HepG2 (cell line): ENCODE data around the gene FBXL4. TPM values are rescaled to one million over a fixed set of nuclear protein-coding genes. Genes with fewer than 3 reads are reported as not detected.

Source experiments
- ATAC-seq: fragments of 200-7000 bp; cut with Tn5 transposase; 3 replicates; pipeline ENCODE4 v1.9.1; 2020; ENCODE audit warnings: mild to moderate bottlenecking, moderate library complexity
- BruUV-seq: library from RNA; stranded (reverse); fragments of 400-500 nt; replicated peaks from 2 replicates; lab custom pipeline; 2021; lab: Mats Ljungman, UMichigan
- CTCF ChIA-PET: fragments of 300-600 bp; formaldehyde crosslinking; extraction: SDS; loops from one replicate; lab custom pipeline; 2021; ENCODE audit warnings: low total read pairs, inconsistent platforms, low intra/inter-chr PET ratio; lab: Yijun Ruan, JAX
- POLR2A ChIA-PET: fragments of 350-600 bp; sonication (Branson Sonifier 250); formaldehyde crosslinking; loops from one replicate; lab custom pipeline; 2020; ENCODE audit warnings: antibody characterized with exemption, inconsistent platforms; lab: Yijun Ruan, JAX
- DNase-seq: peaks from one replicate; pipeline ENCODE4 v3.0.0-alpha.2; 2015; ENCODE audit warnings: low spot score
- FAIRE-seq: peaks from 3 replicates; lab custom pipeline; 2011; peaks lifted over from hg19 to GRCh38; lab: Jason Lieb, UNC
- H2AFZ ChIP-seq: one replicate; pipeline ENCODE4 v1.6.1; 2011; ENCODE audit warnings: low read length, inconsistent platforms
- H3K27ac ChIP-seq: fragments of 300-600 bp; 3 replicates; pipeline ENCODE4 v1.8.0; 2011; ENCODE audit warnings: mixed run types, mild to moderate bottlenecking, mixed read lengths, low read length, inconsistent platforms; ENCODE audit not compliant: insufficient read depth; ENCODE audit errors: extremely low read length
- H3K27me3 ChIP-seq, 2 experiments: fragments of 200-600 bp in 1 of 2; 2 replicates in 1 of 2; 3 replicates in 1 of 2; pipeline versions ENCODE4 v1.6.0 to v1.8.0; 2011; ENCODE audit warnings: low read length in 2 of 2, mild to moderate bottlenecking in 2 of 2, moderate library complexity in 2 of 2, inconsistent platforms in 1 of 2; ENCODE audit not compliant: insufficient read depth in 2 of 2, control insufficient read depth in 1 of 2
- H3K36me3 ChIP-seq, 2 experiments: fragments of 200-600 bp in 1 of 2; replicated peaks in 1 of 2; 2 replicates in 1 of 2; 3 replicates in 1 of 2; pipeline versions ENCODE4 v1.5.1 to v1.8.0; 2011; ENCODE audit warnings: low read length in 2 of 2, inconsistent platforms in 1 of 2; ENCODE audit not compliant: insufficient read depth in 2 of 2, control insufficient read depth in 1 of 2
- H3K4me1 ChIP-seq: 2 replicates; pipeline ENCODE4 v1.5.1; 2012; ENCODE audit warnings: low read length, inconsistent platforms; ENCODE audit not compliant: insufficient read depth
- H3K4me2 ChIP-seq: 2 replicates; pipeline ENCODE4 v1.6.0; 2011; ENCODE audit warnings: low read depth, low read length, inconsistent platforms
- H3K4me3 ChIP-seq, 3 experiments: fragments of 200-600 bp in 1 of 3; sonication (generic), shearing (Covaris generic) in 1 of 3; replicated peaks in 1 of 3; 2 replicates each; pipeline ENCODE4 v1.5.1; 2011 to 2016; ENCODE audit warnings: low read length in 3 of 3, inconsistent platforms in 2 of 3, low read depth in 2 of 3, mild to moderate bottlenecking in 2 of 3, control low read depth in 1 of 3, mixed read lengths in 1 of 3; ENCODE audit not compliant: insufficient read depth in 1 of 3
- H3K79me2 ChIP-seq: one replicate; pipeline ENCODE4 v1.6.1; 2011; ENCODE audit warnings: low read length, inconsistent platforms; ENCODE audit not compliant: insufficient read depth
- H3K9ac ChIP-seq: 2 replicates; pipeline ENCODE4 v1.6.0; 2011; ENCODE audit warnings: mild to moderate bottlenecking, low read depth, low read length, inconsistent platforms; ENCODE audit not compliant: insufficient read depth
- H3K9me3 ChIP-seq: 2 replicates; pipeline ENCODE4 v1.5.1; 2012; ENCODE audit warnings: mild to moderate bottlenecking, low read length
- H4K20me1 ChIP-seq: 2 replicates; pipeline ENCODE4 v1.6.0; 2011; ENCODE audit warnings: inconsistent platforms, mild to moderate bottlenecking, low read length, moderate library complexity; ENCODE audit not compliant: insufficient read depth
- KLF16 ChIP-seq, 2 experiments: sonication (generic) in 1 of 2; formaldehyde crosslinking in 1 of 2; IDR thresholded peaks; 2 replicates each; pipeline versions ENCODE4 v1.6.1 to v1.8.0; 2016 to 2023; ENCODE audit warnings: missing genetic modification reagents in 2 of 2, missing compliant biosample characterization in 1 of 2
- MAFK ChIP-seq, 2 experiments: IDR thresholded peaks in 1 of 2; conservative IDR thresholded peaks in 1 of 2; 2 replicates each; pipeline ENCODE4 v1.6.1; 2011; ENCODE audit warnings: improper control_type of control experiment in 2 of 2, low read length in 2 of 2
- SRSF4 ChIP-seq: fragments of 200-400 bp; formaldehyde crosslinking; IDR thresholded peaks from one replicate; pipeline ENCODE4 v1.6.1; 2018; ENCODE audit warnings: mild to moderate bottlenecking, low read depth, low read length, moderate library complexity; ENCODE audit not compliant: poor library complexity, severe bottlenecking
- ZBTB33 ChIP-seq: sonication (generic); formaldehyde crosslinking; IDR thresholded peaks from 2 replicates; pipeline ENCODE4 v1.4.0; 2020; ENCODE audit warnings: missing genetic modification reagents
- in situ Hi-C: cut with HindIII; loops from 2 replicates; pipeline ENCODE4 v1.10.0; 2017; ENCODE audit warnings: low pct_unique_long_range_greater_than_20kb; ENCODE audit not compliant: extremely low pct_ligation_motif_present
- intact Hi-C: fragments of 100-400 bp; cut with micrococcal nuclease; formaldehyde crosslinking; loops from one replicate; pipeline ENCODE4 v1.10.0; 2022; ENCODE audit not compliant: unreplicated experiment
- polyA plus RNA-seq, 8 experiments: library from polyadenylated mRNA; depleted of rRNA in 3 of 8; stranded (reverse) in 7 of 8; unstranded in 1 of 8; fragments of >200 nt; fragmentation: Illumina TruSeq in 4 of 8; extraction: Trizol in 4 of 8; gene quantifications; 2 replicates each; pipeline versions ENCODE4 v1.2.1 to v1.2.3, GENCODE V29; 2011 to 2016; ENCODE audit warnings: low read depth in 4 of 8, missing spikeins in 1 of 8, mixed read lengths in 1 of 8; ENCODE audit not compliant: insufficient read depth in 1 of 8
- total RNA-seq, 5 experiments: library from RNA; depleted of rRNA; stranded (reverse); fragments of >200 nt; fragmentation: Illumina TruSeq; extraction: Trizol; gene quantifications; 2 replicates each; pipeline ENCODE4 v1.2.3, GENCODE V29; 2016; ENCODE audit warnings: low read depth in 1 of 5
- TF ChIP-seq, protein P1 (sequence below): IDR thresholded peaks from 2 replicates; pipeline ENCODE4 v1.4.0; 2020; ENCODE audit warnings: mild to moderate bottlenecking, missing genetic modification reagents

FBXL4 gene
- total and polyA plus RNA-seq, 2 of the 13 experiments (the other 11 are each of a cell fraction or from before 2014, with no cell fraction given), result 13.2 to 17.6 TPM

DNA sequence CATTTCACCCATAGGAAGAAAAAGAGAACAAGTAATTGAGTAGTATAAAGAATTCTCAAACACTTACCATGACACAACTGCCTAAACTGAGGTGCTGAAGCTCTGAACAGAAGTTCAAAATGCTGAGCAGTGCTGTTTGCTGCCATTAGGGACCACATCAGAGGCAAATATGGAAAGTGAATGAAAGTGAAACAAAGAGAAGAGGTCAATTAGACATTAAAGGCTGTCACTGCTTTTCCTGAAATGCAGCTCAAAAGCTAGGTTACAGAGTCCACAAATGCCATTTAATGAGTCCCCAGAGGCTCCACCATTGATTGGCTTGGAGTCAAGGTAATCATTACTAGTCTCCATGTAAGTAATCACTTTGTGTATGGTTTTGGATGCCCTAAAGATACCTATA, 67.3 kb downstream of the FBXL4 start:
- TF ChIP-seq ZBTB33 (CRISPR knock-in tag), result no peak
- TF ChIP-seq SRSF4, result no peak
- TF ChIP-seq, protein P1, sequence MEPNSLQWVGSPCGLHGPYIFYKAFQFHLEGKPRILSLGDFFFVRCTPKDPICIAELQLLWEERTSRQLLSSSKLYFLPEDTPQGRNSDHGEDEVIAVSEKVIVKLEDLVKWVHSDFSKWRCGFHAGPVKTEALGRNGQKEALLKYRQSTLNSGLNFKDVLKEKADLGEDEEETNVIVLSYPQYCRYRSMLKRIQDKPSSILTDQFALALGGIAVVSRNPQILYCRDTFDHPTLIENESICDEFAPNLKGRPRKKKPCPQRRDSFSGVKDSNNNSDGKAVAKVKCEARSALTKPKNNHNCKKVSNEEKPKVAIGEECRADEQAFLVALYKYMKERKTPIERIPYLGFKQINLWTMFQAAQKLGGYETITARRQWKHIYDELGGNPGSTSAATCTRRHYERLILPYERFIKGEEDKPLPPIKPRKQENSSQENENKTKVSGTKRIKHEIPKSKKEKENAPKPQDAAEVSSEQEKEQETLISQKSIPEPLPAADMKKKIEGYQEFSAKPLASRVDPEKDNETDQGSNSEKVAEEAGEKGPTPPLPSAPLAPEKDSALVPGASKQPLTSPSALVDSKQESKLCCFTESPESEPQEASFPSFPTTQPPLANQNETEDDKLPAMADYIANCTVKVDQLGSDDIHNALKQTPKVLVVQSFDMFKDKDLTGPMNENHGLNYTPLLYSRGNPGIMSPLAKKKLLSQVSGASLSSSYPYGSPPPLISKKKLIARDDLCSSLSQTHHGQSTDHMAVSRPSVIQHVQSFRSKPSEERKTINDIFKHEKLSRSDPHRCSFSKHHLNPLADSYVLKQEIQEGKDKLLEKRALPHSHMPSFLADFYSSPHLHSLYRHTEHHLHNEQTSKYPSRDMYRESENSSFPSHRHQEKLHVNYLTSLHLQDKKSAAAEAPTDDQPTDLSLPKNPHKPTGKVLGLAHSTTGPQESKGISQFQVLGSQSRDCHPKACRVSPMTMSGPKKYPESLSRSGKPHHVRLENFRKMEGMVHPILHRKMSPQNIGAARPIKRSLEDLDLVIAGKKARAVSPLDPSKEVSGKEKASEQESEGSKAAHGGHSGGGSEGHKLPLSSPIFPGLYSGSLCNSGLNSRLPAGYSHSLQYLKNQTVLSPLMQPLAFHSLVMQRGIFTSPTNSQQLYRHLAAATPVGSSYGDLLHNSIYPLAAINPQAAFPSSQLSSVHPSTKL (CRISPR knock-in tag), result no peak
- peak; percentile 1 to 15; a peak in 1 of 4 replicates for TF ChIP-seq MAFK (conservative IDR thresholded peaks at IDR 0.05 in 1 of 2, IDR thresholded peaks at IDR 0.05 in 1 of 2; ENCODE audit: low read length in 2 of 2)
- TF ChIP-seq KLF16 (CRISPR knock-in tag; IDR thresholded peaks at IDR 0.05), result no peak
- FAIRE-seq (no peak), DNase-seq (no peak), ATAC-seq (peak; percentile 51; the same call in 2 of the 3 replicates)
- ChIA-PET CTCF (no interaction called here), POLR2A (no interaction called here)
- no TSS peak for BruUV-seq
- peaks cover under 1 to 8% of the 10 kb centered on the region in 2 experiments; a peak in 2 of 5 replicates for H3K36me3 ChIP-seq
- H3K4me1 ChIP-seq, result no peaks in the 10 kb centered on the region; the same call in 1 of the 2 replicates
- no peak overlapping the region for H3K4me2 ChIP-seq
- no peak overlapping the region for H3K4me3 ChIP-seq
- H3K9ac ChIP-seq, result no peak overlapping the region
- no peaks in the 10 kb centered on the region for H3K79me2 ChIP-seq
- no peaks in the 10 kb centered on the region for H3K27me3 ChIP-seq
- H4K20me1 ChIP-seq, result no peaks in the 10 kb centered on the region
- no peaks in the 10 kb centered on the region for H3K9me3 ChIP-seq
- no peak overlapping the region for H3K27ac ChIP-seq
- no peak overlapping the region for H2AFZ ChIP-seq
- in situ Hi-C loops (no loop called here), intact Hi-C loops (no loop called here)
